HepG2 (cell line): ENCODE data around the gene EIF4E. TPM values are rescaled to one million over a fixed set of nuclear protein-coding genes. Genes with fewer than 3 reads are reported as not detected.

Source experiments
- ARNT ChIP-seq: fragments of 450-650 bp; IDR thresholded peaks from 2 replicates; pipeline ENCODE4 v1.6.1; 2017
- BRD4 ChIP-seq: sonication (generic); formaldehyde crosslinking; IDR thresholded peaks from 2 replicates; pipeline ENCODE4 v1.4.0; 2020; ENCODE audit warnings: missing genetic modification reagents
- ELF3 ChIP-seq: IDR thresholded peaks from 2 replicates; pipeline ENCODE4 v1.6.1; 2016; ENCODE audit warnings: missing genetic modification reagents, missing compliant biosample characterization
- HBP1 ChIP-seq: IDR thresholded peaks from 2 replicates; pipeline ENCODE4 v1.6.1; 2016; ENCODE audit warnings: low read depth, control low read depth
- HINFP ChIP-seq: sonication (generic); formaldehyde crosslinking; IDR thresholded peaks from 2 replicates; pipeline ENCODE4 v1.4.0; 2020; ENCODE audit warnings: low read depth, mild to moderate bottlenecking, missing genetic modification reagents
- KDM6A ChIP-seq: IDR thresholded peaks from 2 replicates; pipeline ENCODE4 v1.6.1; 2016; ENCODE audit warnings: low read depth
- LCORL ChIP-seq, 2 experiments: fragments of 450-650 bp in 1 of 2; sonication (generic) in 1 of 2; formaldehyde crosslinking in 1 of 2; IDR thresholded peaks; 2 replicates each; pipeline versions ENCODE4 v1.5.0 to v1.6.1; 2017 to 2020; ENCODE audit warnings: antibody characterized with exemption in 1 of 2, missing genetic modification reagents in 1 of 2
- LRRFIP1 ChIP-seq: sonication (generic); formaldehyde crosslinking; conservative IDR thresholded peaks from 2 replicates; pipeline ENCODE4 v1.4.0; 2020; ENCODE audit warnings: missing genetic modification reagents
- NCOA2 ChIP-seq: sonication (generic); formaldehyde crosslinking; IDR thresholded peaks from 2 replicates; pipeline ENCODE4 v1.8.0; 2022; ENCODE audit warnings: inconsistent platforms
- NFKB2 ChIP-seq: sonication (generic); formaldehyde crosslinking; IDR thresholded peaks from 2 replicates; pipeline ENCODE4 v1.4.0; 2020; ENCODE audit warnings: missing genetic modification reagents, borderline replicate concordance
- PRPF4 ChIP-seq: fragments of 200-400 bp; formaldehyde crosslinking; IDR thresholded peaks from 2 replicates; pipeline ENCODE4 v1.6.1; 2016; ENCODE audit warnings: low read length, low read depth; ENCODE audit not compliant: poor library complexity, severe bottlenecking
- XBP1 ChIP-seq: sonication (generic); formaldehyde crosslinking; IDR thresholded peaks from 2 replicates; pipeline ENCODE4 v1.5.0; 2020; ENCODE audit warnings: missing genetic modification reagents
- ZKSCAN1 ChIP-seq: fragments of 150-350 bp; IDR thresholded peaks from 2 replicates; pipeline ENCODE4 v1.6.1; 2014; ENCODE audit warnings: low read length
- ZNF205 ChIP-seq: IDR thresholded peaks from 2 replicates; pipeline ENCODE4 v1.6.1; 2018; ENCODE audit warnings: missing biosample characterization, missing genetic modification reagents
- ZNF431 ChIP-seq: sonication (generic); formaldehyde crosslinking; IDR thresholded peaks from 2 replicates; pipeline ENCODE4 v1.9.0; 2022; ENCODE audit warnings: missing genetic modification reagents, low read depth, mild to moderate bottlenecking, borderline replicate concordance
- ZNF44 ChIP-seq: sonication (generic); formaldehyde crosslinking; IDR thresholded peaks from 2 replicates; pipeline ENCODE4 v1.5.1; 2020; ENCODE audit warnings: mild to moderate bottlenecking, missing genetic modification reagents
- ZNF639 ChIP-seq: conservative IDR thresholded peaks from 2 replicates; pipeline ENCODE4 v1.6.1; 2018; ENCODE audit warnings: missing genetic modification reagents
- ZNF7 ChIP-seq: IDR thresholded peaks from 2 replicates; pipeline ENCODE4 v1.6.1; 2016; ENCODE audit warnings: missing biosample characterization, missing genetic modification reagents
- ZNF761 ChIP-seq: sonication (generic); formaldehyde crosslinking; conservative IDR thresholded peaks from 2 replicates; pipeline ENCODE4 v1.4.0; 2020; ENCODE audit warnings: mild to moderate bottlenecking, missing genetic modification reagents
- ZNF770 ChIP-seq: sonication (generic); formaldehyde crosslinking; IDR thresholded peaks from 2 replicates; pipeline ENCODE4 v1.5.0; 2020; ENCODE audit warnings: mild to moderate bottlenecking, missing genetic modification reagents
- polyA plus RNA-seq, 8 experiments: library from polyadenylated mRNA; depleted of rRNA in 3 of 8; stranded (reverse) in 7 of 8; unstranded in 1 of 8; fragments of >200 nt; fragmentation: Illumina TruSeq in 4 of 8; extraction: Trizol in 4 of 8; gene quantifications; 2 replicates each; pipeline versions ENCODE4 v1.2.1 to v1.2.3, GENCODE V29; 2011 to 2016; ENCODE audit warnings: low read depth in 4 of 8, missing spikeins in 1 of 8, mixed read lengths in 1 of 8; ENCODE audit not compliant: insufficient read depth in 1 of 8
- total RNA-seq, 5 experiments: library from RNA; depleted of rRNA; stranded (reverse); fragments of >200 nt; fragmentation: Illumina TruSeq; extraction: Trizol; gene quantifications; 2 replicates each; pipeline ENCODE4 v1.2.3, GENCODE V29; 2016; ENCODE audit warnings: low read depth in 1 of 5

Gene EIF4E
- total and polyA plus RNA-seq, 2 of the 13 experiments (the other 11 are each of a cell fraction or from before 2014, with no cell fraction given), result 50.8 to 194 TPM

- no peak for TF ChIP-seq LRRFIP1
- no peak for TF ChIP-seq ARNT
- TF ChIP-seq HBP1 (CRISPR knock-in tag), result peak; percentile 81; the same call in 1 of the 2 replicates
- TF ChIP-seq HINFP (CRISPR knock-in tag), result no peak
- 0 out of 2 replicates have a peak, but pooled peaks have one; percentile 29 for TF ChIP-seq ZNF761 (CRISPR knock-in tag)
- TF ChIP-seq ZNF770 (CRISPR knock-in tag), result 0 out of 2 replicates have a peak, but pooled peaks have one; percentile 34
- TF ChIP-seq XBP1 (CRISPR knock-in tag), result no peak
- TF ChIP-seq KDM6A (CRISPR knock-in tag), result no peak
- TF ChIP-seq ELF3, result peak; percentile 33; the same call in 1 of the 2 replicates
- no peak for TF ChIP-seq PRPF4
- TF ChIP-seq BRD4 (CRISPR knock-in tag), result peak; percentile 57; the same call in 1 of the 2 replicates
- TF ChIP-seq ZNF7 (CRISPR knock-in tag), result no peak
- peak; percentile 88 for TF ChIP-seq ZNF205 (CRISPR knock-in tag)
- no peak for TF ChIP-seq ZKSCAN1
- no peak for TF ChIP-seq ZNF639 (CRISPR knock-in tag)
- no peak for TF ChIP-seq ZNF44 (CRISPR knock-in tag)
- TF ChIP-seq ZNF431 (CRISPR knock-in tag), result peak; percentile 18; the same call in 1 of the 2 replicates
- peak; percentile 58; the same call in 1 of the 2 replicates for TF ChIP-seq NFKB2
- TF ChIP-seq LCORL (IDR thresholded peaks at IDR 0.05), result no peak
- 0 out of 2 replicates have a peak, but pooled peaks have one; percentile 37 for TF ChIP-seq LCORL (CRISPR knock-in tag; IDR thresholded peaks at IDR 0.05)
- no peak for TF ChIP-seq NCOA2 (CRISPR knock-in tag)
Observed at GRCh38 chr4:98928505-98929340, at the start of gene EIF4E (continued).
